K562 (cell line): ENCODE data around the gene HRAS. TPM values are rescaled to one million over a fixed set of nuclear protein-coding genes. Genes with fewer than 3 reads are reported as not detected.
A peak's percentile ranks its signal among the peaks of the same experiment; 100 is the strongest.

Experiments used
- ATAC-seq: fragments of 200-7000 bp; cut with Tn5 transposase; 3 replicates; pipeline ENCODE4 v1.9.1; 2020; ENCODE audit warnings: moderate library complexity
- BruUV-seq: library from RNA; stranded (reverse); fragments of 400-500 nt; replicated peaks from 2 replicates; lab custom pipeline; 2021; lab: Mats Ljungman, UMichigan
- CTCF ChIA-PET: fragments of 300-600 bp; formaldehyde crosslinking; extraction: SDS; loops from one replicate; lab custom pipeline; 2021; ENCODE audit warnings: low intra/inter-chr PET ratio; lab: Yijun Ruan, JAX
- POLR2A ChIA-PET: fragments of 300-600, 350-650 bp; sonication (Branson Sonifier 250); formaldehyde crosslinking; extraction: SDS; loops from one replicate; lab custom pipeline; 2021; ENCODE audit warnings: antibody characterized with exemption, inconsistent platforms; lab: Yijun Ruan, JAX
- DNase-seq, 4 experiments: peaks; one replicate each; pipeline versions ENCODE4 v3.0.0 to v3.0.0-alpha.2; 2011 to 2018; ENCODE audit warnings: low spot score in 3 of 4, mixed read lengths in 3 of 4; ENCODE audit errors: extremely low read depth in 1 of 4
- FAIRE-seq: peaks from 2 replicates; lab custom pipeline; 2011; peaks lifted over from hg19 to GRCh38; lab: Jason Lieb, UNC
- H2AFZ ChIP-seq: 2 replicates; pipeline ENCODE4 v1.6.0; 2011; ENCODE audit warnings: low read depth, low read length, control low read depth, inconsistent platforms
- H3K27ac ChIP-seq: fragments of 200-600 bp; 3 replicates; pipeline ENCODE4 v1.8.0; 2011; ENCODE audit warnings: low read depth, mild to moderate bottlenecking, control low read depth, inconsistent platforms, low read length, moderate library complexity, mixed read lengths; ENCODE audit errors: extremely low read depth
- H3K27me3 ChIP-seq, 2 experiments: fragments of 300-600 bp in 1 of 2; 2 replicates in 1 of 2; 3 replicates in 1 of 2; pipeline versions ENCODE4 v1.6.0 to v1.8.0; 2011; ENCODE audit warnings: inconsistent platforms in 2 of 2, low read length in 2 of 2, mild to moderate bottlenecking in 1 of 2, mixed read lengths in 1 of 2, moderate library complexity in 1 of 2; ENCODE audit not compliant: control insufficient read depth in 2 of 2, insufficient read depth in 2 of 2
- H3K36me3 ChIP-seq: fragments of 300-600 bp; 3 replicates; pipeline ENCODE4 v1.8.0; 2011; ENCODE audit warnings: mild to moderate bottlenecking, low read length, inconsistent platforms; ENCODE audit not compliant: control insufficient read depth, insufficient read depth
- H3K4me1 ChIP-seq, 2 experiments: fragments of 200-600 bp in 1 of 2; replicated peaks in 1 of 2; 2 replicates in 1 of 2; 3 replicates in 1 of 2; pipeline versions ENCODE4 v1.5.1 to v1.8.0; 2011; ENCODE audit warnings: inconsistent platforms in 2 of 2, low read length in 2 of 2, mild to moderate bottlenecking in 1 of 2, mixed read lengths in 1 of 2, moderate library complexity in 1 of 2; ENCODE audit not compliant: control insufficient read depth in 2 of 2, insufficient read depth in 2 of 2
- H3K4me2 ChIP-seq: 2 replicates; pipeline ENCODE4 v1.6.1; 2011; ENCODE audit warnings: low read length, control low read depth, inconsistent platforms, mixed read lengths; ENCODE audit not compliant: insufficient read depth
- H3K4me3 ChIP-seq: fragments of 200-600 bp; sonication (generic), shearing (Covaris generic); 2 replicates; pipeline ENCODE4 v1.5.1; 2016; ENCODE audit warnings: control low read depth, inconsistent platforms
- H3K79me2 ChIP-seq: fragments of 200-600 bp; 3 replicates; pipeline ENCODE4 v1.8.0; 2011; ENCODE audit warnings: low read length, inconsistent platforms; ENCODE audit not compliant: control insufficient read depth, insufficient read depth
- H3K9ac ChIP-seq, 2 experiments: 2 replicates each; pipeline versions ENCODE4 v1.6.0 to v1.6.1; 2011; ENCODE audit warnings: low read depth in 2 of 2, low read length in 2 of 2, control low read depth in 1 of 2, inconsistent platforms in 1 of 2, mild to moderate bottlenecking in 1 of 2, mixed read lengths in 1 of 2; ENCODE audit not compliant: insufficient read depth in 1 of 2
- H3K9me1 ChIP-seq: one replicate; pipeline ENCODE4 v1.6.0; 2011; ENCODE audit warnings: inconsistent platforms, mild to moderate bottlenecking, low read length, moderate library complexity; ENCODE audit not compliant: control insufficient read depth, insufficient read depth
- H3K9me3 ChIP-seq: replicated peaks from 2 replicates; pipeline ENCODE4 v1.5.1; 2011; ENCODE audit warnings: low read depth, low read length, inconsistent platforms; ENCODE audit not compliant: control insufficient read depth, insufficient read depth
- H4K20me1 ChIP-seq: replicated peaks from 2 replicates; pipeline ENCODE4 v1.6.1; 2011; ENCODE audit warnings: low read length, inconsistent platforms, mixed read lengths; ENCODE audit not compliant: control insufficient read depth, insufficient read depth
- CBX5 ChIP-seq: IDR thresholded peaks from 2 replicates; pipeline ENCODE4 v1.6.1; 2014; ENCODE audit warnings: low read depth, borderline replicate concordance
- CCAR2 ChIP-seq: fragments of 200-400 bp; formaldehyde crosslinking; IDR thresholded peaks from 2 replicates; pipeline ENCODE4 v1.6.1; 2017; ENCODE audit warnings: mild to moderate bottlenecking, low read depth, low read length
- CHCHD3 ChIP-seq: fragments of 250-450 bp; sonication (Bioruptor Pico); IDR thresholded peaks from 2 replicates; pipeline ENCODE4 v2.1.2; 2022; ENCODE audit warnings: mild to moderate bottlenecking
- CHD4 ChIP-seq: fragments of 200-600 bp; sonication (generic); IDR thresholded peaks from 3 replicates; pipeline ENCODE4 v1.6.1; 2012; ENCODE audit warnings: low read depth, mild to moderate bottlenecking, mixed read lengths, low read length, inconsistent platforms; ENCODE audit not compliant: insufficient read depth, insufficient replicate concordance, poor library complexity, severe bottlenecking
- CREBBP ChIP-seq: IDR thresholded peaks from one replicate; pipeline ENCODE4 v1.6.1; 2012; ENCODE audit warnings: low read depth, mild to moderate bottlenecking, control low read depth, inconsistent platforms, low read length
- DLX4 ChIP-seq: fragments of 250-450 bp; sonication (Bioruptor Pico); IDR thresholded peaks from 2 replicates; pipeline ENCODE4 v1.6.1; 2021; ENCODE audit warnings: mild to moderate bottlenecking
- FOXK1 ChIP-seq: sonication (generic); formaldehyde crosslinking; IDR thresholded peaks from 2 replicates; pipeline ENCODE4 v1.8.0; 2022; ENCODE audit warnings: missing genetic modification reagents, mild to moderate bottlenecking, borderline replicate concordance
- GATAD2A ChIP-seq: fragments of 450-650 bp; IDR thresholded peaks from 2 replicates; pipeline ENCODE4 v1.6.1; 2017
- MAZ ChIP-seq, 2 experiments: fragments of 450-650 bp in 1 of 2; sonication (generic) in 1 of 2; formaldehyde crosslinking; IDR thresholded peaks in 1 of 2; conservative IDR thresholded peaks in 1 of 2; 2 replicates each; pipeline versions ENCODE4 v1.4.0 to v1.5.0; 2020; ENCODE audit warnings: mild to moderate bottlenecking in 1 of 2, missing genetic modification reagents in 1 of 2
- PRPF4 ChIP-seq: fragments of 200-400 bp; formaldehyde crosslinking; IDR thresholded peaks from one replicate; pipeline ENCODE4 v1.6.1; 2017; ENCODE audit warnings: low read length, low read depth, mild to moderate bottlenecking; ENCODE audit not compliant: insufficient read depth, poor library complexity, severe bottlenecking
- SAFB2 ChIP-seq: fragments of 200-400 bp; formaldehyde crosslinking; IDR thresholded peaks from 2 replicates; pipeline ENCODE4 v1.6.1; 2018; ENCODE audit warnings: borderline replicate concordance, low read length, low read depth, moderate library complexity; ENCODE audit not compliant: severe bottlenecking
- SRSF7 ChIP-seq: fragments of 200-400 bp; formaldehyde crosslinking; optimal IDR thresholded peaks from 2 replicates; pipeline ENCODE3; 2017; ENCODE audit warnings: mild to moderate bottlenecking, low read depth, low read length
- TOE1 ChIP-seq, 2 experiments: fragments of 450-650 bp in 1 of 2; sonication (generic) in 1 of 2; formaldehyde crosslinking in 1 of 2; IDR thresholded peaks; 2 replicates each; pipeline versions ENCODE4 v1.7.1 to v1.8.0; 2016 to 2022; ENCODE audit warnings: borderline replicate concordance in 2 of 2, mild to moderate bottlenecking in 2 of 2, antibody characterized with exemption in 1 of 2, inconsistent platforms in 1 of 2, low read depth in 1 of 2, missing genetic modification reagents in 1 of 2, moderate library complexity in 1 of 2
- ZNF253 ChIP-seq: fragments of 250-450 bp; sonication (Bioruptor Pico); conservative IDR thresholded peaks from 2 replicates; pipeline ENCODE4 v1.6.1; 2021; ENCODE audit warnings: mild to moderate bottlenecking
- ZNF644 ChIP-seq: fragments of 200-800 bp; sonication (Bioruptor generic); IDR thresholded peaks from 2 replicates; pipeline ENCODE4 v1.6.1; 2016; ENCODE audit warnings: low read depth, missing genetic modification characterization, missing compliant biosample characterization
- WGBS: fragments of 100-300 bp; shearing (Covaris generic); methylation state at CpG from one replicate; pipeline ENCODE4 v1.1.6; 2016; ENCODE audit warnings: low coverage, mixed read lengths; ENCODE audit not compliant: insufficient coverage; ENCODE audit errors: missing lambda C conversion rate; 5-methylcytosine and 5-hydroxymethylcytosine counted together
- in situ Hi-C: fragments of 300-500 bp; cut with MboI; formaldehyde crosslinking; loops from 4 replicates; pipeline ENCODE4 v1.15.0; 2018; ENCODE audit warnings: inconsistent platforms, mixed read lengths
- intact Hi-C: fragments of 100-400 bp; cut with micrococcal nuclease; formaldehyde crosslinking; loops from 2 replicates; pipeline ENCODE4 v1.14.2; 2022
- polyA plus RNA-seq, 8 experiments: library from polyadenylated mRNA; depleted of rRNA in 4 of 8; stranded (reverse) in 5 of 8; unstranded in 3 of 8; fragments of >200 nt; fragmentation: Nextera tagmentation in 2 of 8; fragmentation: Illumina TruSeq in 1 of 8; extraction: Ambion mirVana in 2 of 8; extraction: Trizol in 1 of 8; gene quantifications; 2 replicates each; pipeline versions ENCODE4 v1.2.1 to v1.2.3, GENCODE V29; 2011 to 2014; ENCODE audit warnings: inconsistent platforms in 1 of 8, missing spikeins in 1 of 8
- total RNA-seq, 7 experiments: library from RNA; depleted of rRNA in 6 of 7; stranded (reverse); fragments of >200 nt in 6 of 7; fragmentation: Illumina TruSeq in 2 of 7; extraction: Trizol in 2 of 7; gene quantifications; 2 replicates each; pipeline versions ENCODE4 v1.2.1 to v1.2.3, GENCODE V29; 2011 to 2021; ENCODE audit warnings: low replicate concordance in 1 of 7

HRAS gene
- total and polyA plus RNA-seq, 9 of the 15 experiments (the other 6 are each of a cell fraction or from before 2014, with no cell fraction given) = 2.8 to 73.5 (median 29.6) TPM

- no peak for ATAC-seq
- H3K9me3 ChIP-seq = no peaks in the 10 kb centered on the region
- no peaks in the 10 kb centered on the region for H3K79me2 ChIP-seq
- H3K36me3 ChIP-seq = no peaks in the 10 kb centered on the region
- H3K4me2 ChIP-seq = no peak overlapping the region
- peaks cover 13 to 68% of the 10 kb centered on the region in 2 experiments; a peak in 4 of 5 replicates for H3K4me1 ChIP-seq
- peak overlapping the region in 1 of 2 experiments; percentile 76; a peak in 2 of 4 replicates for H3K9ac ChIP-seq
- WGBS = 77% methylated on average over 18 of the region's 25 CpGs
- ChIA-PET CTCF (no interaction called here), POLR2A (interaction anchor here (0.6 to 2.1 kb wide), 5 partner anchors 9 to 592 kb away, joined by 3 to 8 read pairs (median 5); partner anchors contain the start of genes LMNTD2 and RASSF7)
- TF ChIP-seq CBX5 (no peak), DLX4 (CRISPR knock-in tag) (no peak), FOXK1 (CRISPR knock-in tag) (no peak), CCAR2 (no peak), ZNF253 (CRISPR knock-in tag) (no peak), CREBBP (no peak), MAZ (CRISPR knock-in tag; conservative IDR thresholded peaks at IDR 0.05 in 1 of 2, IDR thresholded peaks at IDR 0.05 in 1 of 2) (no peak), CHCHD3 (CRISPR knock-in tag) (no peak), ZNF644 (tag) (no peak), TOE1 (IDR thresholded peaks at IDR 0.05; ENCODE audit: borderline replicate concordance) (no peak), TOE1 (CRISPR knock-in tag; IDR thresholded peaks at IDR 0.05; ENCODE audit: borderline replicate concordance, low read depth) (no peak), PRPF4 (no peak), GATAD2A (no peak), CHD4 (no peak), SAFB2 (no peak), SRSF7 (no peak)
- DNase-seq = no peak
- H4K20me1 ChIP-seq = no peaks in the 10 kb centered on the region
- no peak overlapping the region for H3K27ac ChIP-seq
- no peaks in the 10 kb centered on the region for H3K9me1 ChIP-seq
- intact Hi-C loops = loop anchor here (5.0 to 10.0 kb wide), 3 partner anchors 65 to 177 kb away; partner anchors contain the start of genes DEAF1, IRF7 and TMEM80
- H2AFZ ChIP-seq = no peak overlapping the region
- in situ Hi-C loops = no loop called here
- H3K27me3 ChIP-seq = no peaks in the 10 kb centered on the region
- no peak overlapping the region for H3K4me3 ChIP-seq
- no TSS peak for BruUV-seq
- FAIRE-seq = no peak
These were observed 14.8 kb upstream of the HRAS start for GRCh38 chr11:550021-550745.
